ENCODE data around the gene GOLPH3.

- TF ChIP-seq CTCF (conservative IDR thresholded peaks at IDR 0.05 in 1 of 2, IDR thresholded peaks at IDR 0.05 in 1 of 2; ENCODE audit: extremely low read depth in 1 of 2, insufficient read depth in 1 of 2, low read depth in 1 of 2, low read length in 2 of 2), result no peak
- no peak for TF ChIP-seq EZH2 (IDR thresholded peaks at IDR 0.05; ENCODE audit: borderline replicate concordance, low read length)
Measured at GRCh38 chr5:32151198-32151597, 22.9 kb downstream of the GOLPH3 start.

Measured in mammary epithelial cell (primary cell).